HG02981 (cell line): ENCODE results near the gene NPBWR2.

Experiments
- ATAC-seq: cut with Tn5 transposase; IDR thresholded peaks from one replicate; pipeline ENCODE4 v1.9.1; 2021; ENCODE audit warnings: mild to moderate bottlenecking, moderate library complexity; ENCODE audit not compliant: unreplicated experiment

Gene NPBWR2

DNA sequence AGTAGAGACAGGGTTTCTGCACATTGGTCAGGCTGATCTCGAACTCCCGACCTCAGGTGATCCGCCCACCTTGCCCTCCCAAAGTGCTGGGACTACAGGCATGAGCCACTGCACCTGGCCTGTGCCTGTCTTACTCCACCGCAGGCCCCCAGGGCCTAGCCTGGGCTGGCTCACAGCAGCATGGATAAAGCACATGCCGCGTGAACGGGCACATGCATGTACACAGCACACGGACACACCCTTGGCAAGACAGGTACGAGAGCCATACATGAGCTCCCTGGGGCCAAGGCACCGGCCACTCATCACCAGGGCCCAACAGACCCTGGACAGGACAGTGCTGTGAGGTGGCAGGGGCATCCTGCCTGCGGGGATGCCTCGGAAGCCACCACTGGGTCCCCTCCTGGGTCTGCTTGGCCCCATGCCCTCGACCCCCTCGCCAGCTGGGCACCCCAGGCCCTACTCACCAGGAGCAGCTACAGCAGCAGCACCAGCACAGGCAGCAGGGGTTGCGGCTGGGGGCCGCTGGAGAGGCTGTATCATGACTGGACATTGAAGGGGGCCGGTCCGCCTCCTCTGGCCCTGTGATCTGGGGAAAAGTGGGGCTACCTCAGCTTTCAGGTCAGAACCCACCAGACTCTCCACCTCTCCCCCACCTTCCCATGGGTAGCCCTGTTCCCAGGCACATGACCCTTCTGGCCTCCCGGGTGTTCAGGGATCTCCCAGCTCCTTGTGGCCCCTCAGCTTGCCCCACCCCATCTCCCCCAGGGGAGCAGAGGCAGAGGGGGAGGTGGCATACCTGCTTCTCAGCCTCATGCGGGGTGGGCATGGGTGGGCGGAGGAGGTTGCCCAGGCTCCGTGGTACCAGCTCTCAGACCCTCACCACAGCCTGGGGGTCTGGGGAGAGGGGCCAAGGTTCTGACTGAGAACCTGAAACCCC, 31.0 kb downstream of the NPBWR2 start:
- ATAC-seq = no peak

DNA sequence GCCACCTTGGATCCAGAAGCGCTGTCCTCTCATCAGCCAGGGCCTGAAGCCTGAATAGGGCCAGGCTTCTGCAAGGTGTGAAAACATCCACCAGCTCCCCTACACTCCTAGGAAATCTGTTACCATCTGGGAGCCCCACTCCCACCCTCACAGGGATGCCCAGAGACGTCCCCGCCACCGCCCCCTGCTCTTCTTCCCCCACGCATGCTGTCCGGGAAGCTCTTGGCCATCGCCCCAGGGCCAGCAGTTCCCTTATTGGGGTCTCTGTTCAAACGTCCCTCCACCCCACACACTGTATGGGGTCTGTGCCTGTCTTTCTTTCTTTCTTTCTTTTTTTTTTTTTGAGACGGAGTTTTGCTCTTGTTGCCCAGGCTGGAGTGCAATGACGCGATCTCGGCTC, 31.8 kb downstream of the NPBWR2 start:
- ATAC-seq = no peak

DNA sequence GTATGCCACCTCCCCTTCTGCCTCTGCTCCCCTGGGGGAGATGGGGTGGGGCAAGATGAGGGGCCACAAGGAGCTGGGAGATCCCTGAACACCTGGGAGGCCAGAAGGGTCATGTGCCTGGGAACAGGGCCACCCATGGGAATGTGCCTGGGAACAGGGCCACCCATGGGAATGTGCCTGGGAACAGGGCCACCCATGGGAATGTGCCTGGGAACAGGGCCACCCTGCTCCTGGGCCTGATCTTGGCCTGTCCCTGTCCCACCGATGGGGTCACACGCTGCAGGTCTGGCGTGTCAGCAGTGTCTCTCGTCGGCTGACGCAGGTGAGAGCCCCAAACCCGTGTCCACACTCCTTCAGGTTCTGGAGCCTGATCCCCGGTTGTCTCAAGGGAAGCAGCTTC, 32.4 kb downstream of the NPBWR2 start:
- no peak for ATAC-seq

DNA sequence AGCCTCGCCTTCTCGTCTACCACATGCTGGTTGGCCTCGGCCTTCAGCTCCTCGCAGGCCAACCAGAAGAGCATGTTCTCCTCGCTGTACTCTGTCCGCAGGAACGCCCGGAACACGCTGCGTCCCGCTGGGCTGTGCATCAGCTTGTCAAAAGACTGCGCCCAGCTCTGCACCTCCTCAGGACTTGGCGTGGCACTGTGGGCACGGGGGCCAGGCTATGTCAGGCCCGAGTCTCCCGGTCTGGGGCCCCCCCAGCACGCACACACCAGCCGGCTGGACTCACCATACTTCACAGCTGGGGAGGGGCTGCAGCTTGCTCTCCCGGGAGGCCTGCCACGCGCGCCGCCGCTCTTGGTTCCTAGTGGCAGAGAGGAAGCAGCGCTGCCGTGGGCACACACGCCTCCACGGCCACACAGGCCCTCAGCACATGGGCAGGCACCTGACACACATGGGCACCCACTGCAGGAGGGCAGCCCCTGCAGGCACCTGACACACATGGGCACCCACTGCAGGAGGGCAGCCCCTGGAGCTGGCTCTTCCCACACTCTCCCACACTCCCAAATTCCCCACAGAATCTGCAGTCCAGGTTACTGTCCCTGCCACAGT, 33.1 kb downstream of the NPBWR2 start:
- no peak for ATAC-seq

DNA sequence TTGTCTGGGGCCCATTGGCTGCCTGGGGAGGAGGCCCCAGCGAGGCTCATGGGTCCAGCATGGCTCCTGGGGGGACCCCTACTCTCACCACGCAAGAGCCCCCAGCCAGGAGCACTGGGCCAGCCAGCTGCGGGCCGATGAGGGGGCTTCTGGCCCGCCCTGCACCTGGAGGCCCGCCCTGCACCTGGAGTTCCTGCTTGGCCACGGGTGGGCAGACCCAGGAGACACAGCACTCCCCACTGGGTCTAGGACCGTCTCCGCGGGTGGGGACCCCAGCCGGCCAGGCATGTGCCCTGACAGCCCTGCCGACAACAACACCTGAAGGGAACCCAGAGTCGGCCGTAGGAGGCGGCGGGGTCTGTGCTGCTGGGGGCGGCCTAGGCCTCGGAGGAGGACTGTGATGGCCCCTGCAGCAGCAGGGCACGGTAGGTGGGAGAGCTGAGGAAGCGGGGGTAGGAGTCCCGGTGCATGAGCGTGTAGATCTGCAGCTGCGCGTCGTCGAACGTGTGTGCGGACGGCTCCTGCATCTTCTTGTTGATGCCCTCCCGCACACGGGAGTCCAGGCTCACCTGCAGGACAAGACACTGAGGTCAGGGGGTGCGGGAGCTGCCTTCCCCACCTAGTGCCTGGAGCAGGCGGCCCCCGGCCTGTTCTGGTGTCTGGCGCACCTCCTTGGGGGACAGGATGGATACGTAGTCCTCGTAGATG, 33.7 kb downstream of the NPBWR2 start:
- ATAC-seq = no peak

DNA sequence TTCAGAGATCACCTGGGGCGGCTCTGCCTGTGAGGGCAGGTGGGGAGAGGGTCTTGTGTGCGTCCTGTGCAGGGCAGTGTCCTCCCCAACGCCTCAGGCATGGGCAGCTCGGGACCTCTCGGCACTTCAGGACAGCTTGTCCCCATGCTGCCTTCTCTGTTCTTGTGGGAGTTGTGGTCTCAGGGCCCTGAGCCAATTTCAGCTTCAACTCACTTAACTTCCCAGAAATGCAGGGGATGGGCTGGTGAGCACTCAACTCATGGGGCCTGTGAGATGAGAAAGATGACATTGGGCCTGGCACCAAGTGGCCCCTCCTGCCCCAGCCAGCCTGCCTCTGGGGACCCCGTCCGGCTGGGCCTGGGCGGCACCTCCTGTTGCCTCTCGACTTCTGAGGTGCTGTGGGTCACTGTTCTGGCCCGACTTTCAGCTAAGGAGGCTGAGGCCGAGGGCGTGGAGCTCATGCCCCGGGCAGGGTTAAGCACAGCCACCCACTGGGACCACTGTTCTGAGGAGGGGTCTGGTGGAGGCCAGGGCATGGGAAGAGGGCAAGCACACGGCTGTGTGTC, 34.8 kb downstream of the NPBWR2 start:
- ATAC-seq = no peak

DNA sequence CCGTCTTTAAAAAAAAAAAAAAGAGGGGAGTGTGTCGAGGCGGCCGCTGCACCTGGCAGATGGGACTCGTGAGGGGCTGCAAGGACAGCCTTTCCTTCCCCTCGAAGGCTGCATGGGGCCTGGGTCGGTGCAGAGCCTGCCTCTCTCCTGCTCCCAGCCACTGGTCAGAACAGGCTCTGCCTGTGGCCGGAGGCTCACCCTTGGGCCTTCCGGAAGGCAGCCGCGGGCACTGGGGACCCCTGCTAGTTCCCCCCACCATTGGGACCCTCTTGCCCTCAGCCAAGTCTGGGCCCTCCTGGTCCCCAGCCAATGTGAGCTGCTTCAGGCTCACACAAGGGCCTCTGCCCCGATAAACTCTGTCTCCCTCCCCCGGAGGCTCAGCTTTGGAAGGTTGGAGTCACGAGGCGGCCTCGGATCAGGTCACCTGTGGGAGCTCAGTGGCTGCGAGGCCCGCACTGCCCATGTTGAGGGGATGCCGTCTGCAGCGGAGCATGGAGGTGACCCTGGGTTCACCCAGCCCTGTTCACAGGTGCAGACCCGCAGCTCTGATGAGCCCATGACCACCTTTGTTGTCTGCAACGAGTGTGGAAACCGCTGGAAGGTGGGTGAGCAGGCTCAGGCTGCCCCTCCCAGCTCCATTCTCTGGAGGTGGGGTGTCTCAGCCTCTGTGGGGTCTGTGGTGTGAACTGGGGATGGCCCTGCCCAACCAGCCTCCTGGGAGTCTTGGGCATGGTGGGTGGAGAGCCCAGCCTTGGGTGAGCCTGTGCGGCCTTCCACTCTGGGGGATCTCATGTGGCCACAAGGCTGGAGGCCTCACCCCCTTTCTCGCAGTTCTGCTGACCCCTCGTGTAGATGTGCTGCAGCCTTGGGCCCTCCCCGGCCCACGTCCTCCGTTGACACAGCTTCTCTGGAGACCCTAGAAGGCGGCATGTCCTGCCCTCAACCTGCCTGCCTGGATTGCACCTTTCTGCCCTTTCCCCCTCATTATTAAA, 35.7 kb downstream of the NPBWR2 start:
- no peak for ATAC-seq

DNA sequence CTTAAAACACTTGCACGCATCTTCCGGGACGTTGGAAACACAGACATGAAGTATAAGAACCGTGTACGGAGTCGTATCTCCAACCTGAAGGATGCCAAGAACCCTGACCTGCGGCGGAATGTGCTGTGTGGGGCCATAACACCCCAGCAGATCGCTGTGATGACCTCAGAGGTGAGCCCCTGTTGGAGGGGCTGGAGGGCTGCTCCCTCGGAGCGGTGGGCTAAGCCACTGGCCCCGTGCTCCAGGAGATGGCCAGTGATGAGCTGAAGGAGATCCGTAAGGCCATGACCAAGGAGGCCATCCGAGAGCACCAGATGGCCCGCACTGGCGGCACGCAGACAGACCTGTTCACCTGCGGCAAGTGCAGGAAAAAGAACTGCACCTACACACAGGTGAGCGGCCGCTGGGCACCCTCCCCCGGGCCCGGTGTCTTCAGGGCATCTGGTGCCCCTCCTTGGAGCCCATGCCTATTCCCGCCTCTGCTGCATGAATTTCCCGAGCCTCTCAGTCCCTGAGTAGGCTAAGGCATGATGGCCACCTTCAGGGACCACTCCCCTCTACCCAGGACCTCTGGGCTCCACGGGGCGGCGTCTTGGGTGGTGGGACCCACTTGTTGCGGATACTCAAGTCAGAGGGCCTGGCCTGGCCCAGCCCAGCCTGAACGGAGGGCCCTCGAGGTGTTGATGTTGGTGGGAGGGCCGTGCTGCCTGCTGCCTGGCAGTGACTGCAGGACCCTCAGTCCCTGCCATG, 36.9 kb downstream of the NPBWR2 start:
- ATAC-seq = no peak

DNA sequence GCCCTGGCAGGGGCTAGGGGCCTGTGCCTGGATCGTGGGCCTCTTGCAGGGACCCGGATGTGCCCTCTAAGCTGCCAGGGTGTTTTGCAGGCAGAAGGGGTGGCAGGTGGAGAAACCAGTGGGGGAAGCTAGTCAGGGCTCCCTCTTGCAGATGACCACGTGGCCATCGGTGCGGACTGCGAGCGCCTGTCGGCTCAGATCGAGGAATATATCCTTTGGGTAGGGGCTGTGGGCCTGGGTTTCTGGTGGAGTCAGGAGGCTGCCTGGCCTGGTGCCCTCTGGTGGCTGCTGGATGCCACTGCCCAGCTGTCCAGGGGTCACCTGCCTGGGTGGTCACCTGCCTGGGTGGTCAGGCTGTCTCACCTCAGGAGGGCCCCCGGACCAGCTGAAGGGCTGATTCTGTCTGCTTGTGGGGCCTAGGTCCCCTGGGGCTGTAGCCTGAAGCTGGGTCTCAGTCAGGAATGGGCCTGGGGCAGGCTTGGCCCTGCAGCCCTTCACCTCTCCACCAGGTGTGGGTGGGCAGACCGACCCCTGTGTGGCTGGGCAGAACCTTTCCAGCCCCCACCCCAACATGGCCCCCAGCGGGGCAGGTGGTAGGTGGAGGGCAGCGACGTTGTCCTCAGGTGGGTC, 37.6 kb downstream of the NPBWR2 start:
- ATAC-seq = no peak

DNA sequence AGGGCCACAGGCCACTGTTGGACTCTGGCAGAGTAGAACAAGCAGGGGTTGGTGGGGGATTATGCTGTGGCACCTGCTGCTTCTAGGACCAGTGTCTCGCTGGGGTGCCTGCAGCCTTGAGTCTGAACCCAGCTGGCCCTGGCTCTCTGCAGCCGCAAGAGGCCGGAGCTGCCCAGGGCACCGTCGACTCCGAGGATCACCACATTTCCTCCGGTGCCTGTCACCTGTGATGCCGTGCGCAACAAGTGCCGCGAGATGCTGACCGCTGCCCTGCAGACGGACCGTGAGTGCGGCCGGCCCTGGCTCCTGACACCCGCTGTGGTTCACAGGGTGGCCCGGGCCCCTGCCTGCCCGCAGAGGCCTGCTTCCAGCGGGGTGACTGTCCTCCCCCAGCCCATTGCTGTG, 38.2 kb downstream of the NPBWR2 start:
- no peak for ATAC-seq

DNA sequence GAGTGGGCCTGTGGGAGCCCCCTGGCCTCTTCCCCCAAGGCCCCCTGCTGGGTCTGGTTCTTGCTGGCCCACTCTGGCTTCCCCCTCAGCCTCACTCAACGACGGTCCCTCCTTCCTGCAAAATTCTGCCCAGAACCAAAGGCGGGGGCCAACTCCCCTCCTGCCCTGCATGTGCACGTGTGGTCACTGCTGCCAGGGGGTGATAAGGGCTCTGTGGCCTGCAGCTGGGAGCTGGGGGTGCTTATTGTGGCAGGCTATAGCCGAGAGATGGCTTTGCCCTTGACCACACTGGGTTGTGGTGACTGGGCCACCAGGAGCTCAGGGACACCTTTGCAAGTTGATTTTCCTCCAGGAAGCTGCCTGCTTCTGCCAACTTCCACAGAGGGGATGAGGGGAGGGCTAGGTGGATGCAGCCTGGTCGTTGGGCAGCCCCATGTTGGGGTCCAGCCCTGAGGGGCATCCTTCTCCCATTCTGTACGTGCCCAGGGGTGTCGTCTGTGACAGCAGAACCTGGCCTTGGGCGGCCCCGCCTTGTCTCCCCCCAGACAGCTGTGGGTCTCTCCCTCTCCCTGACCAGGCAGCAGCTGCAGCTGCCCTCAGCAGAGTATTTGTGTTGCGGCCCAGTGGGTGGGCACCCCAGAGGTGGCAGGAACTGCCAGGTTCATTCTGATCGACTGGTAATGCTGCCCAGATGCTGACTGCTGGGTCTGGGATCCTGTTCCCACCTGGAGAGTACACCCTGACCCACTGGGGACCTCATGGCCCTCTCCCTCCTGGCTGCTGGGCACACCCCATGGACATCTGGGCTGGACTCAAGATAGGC, 38.8 kb downstream of the NPBWR2 start:
- no peak for ATAC-seq

DNA sequence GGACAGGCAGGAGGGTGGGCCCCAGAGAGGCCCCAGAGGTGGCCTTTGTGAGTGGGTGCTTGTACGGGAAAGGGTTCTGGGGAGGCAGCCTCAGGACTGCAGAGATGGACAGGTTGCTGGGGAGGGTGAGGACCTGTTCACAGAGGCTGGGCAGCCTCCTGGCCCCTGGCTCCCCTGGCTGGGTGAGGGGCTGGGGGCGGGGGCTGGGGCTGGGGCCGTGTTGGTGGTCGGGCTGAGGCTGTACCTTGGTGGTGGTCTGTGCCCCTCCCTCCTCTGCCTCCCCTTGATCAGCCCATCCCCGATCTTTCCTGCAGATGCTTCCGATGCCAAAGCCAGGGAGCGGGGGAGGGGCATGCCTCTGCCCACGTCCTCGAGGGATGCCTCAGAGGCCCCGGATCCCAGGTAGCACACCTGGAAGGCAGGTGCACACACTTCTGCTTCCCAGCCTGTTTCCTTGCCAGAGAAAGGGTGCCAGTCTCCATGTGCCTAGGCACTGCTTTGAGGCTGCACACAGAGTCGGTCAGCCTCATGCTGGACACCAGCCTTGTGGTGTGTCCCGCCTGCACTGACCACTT, 39.5 kb downstream of the NPBWR2 start:
- no peak for ATAC-seq

DNA sequence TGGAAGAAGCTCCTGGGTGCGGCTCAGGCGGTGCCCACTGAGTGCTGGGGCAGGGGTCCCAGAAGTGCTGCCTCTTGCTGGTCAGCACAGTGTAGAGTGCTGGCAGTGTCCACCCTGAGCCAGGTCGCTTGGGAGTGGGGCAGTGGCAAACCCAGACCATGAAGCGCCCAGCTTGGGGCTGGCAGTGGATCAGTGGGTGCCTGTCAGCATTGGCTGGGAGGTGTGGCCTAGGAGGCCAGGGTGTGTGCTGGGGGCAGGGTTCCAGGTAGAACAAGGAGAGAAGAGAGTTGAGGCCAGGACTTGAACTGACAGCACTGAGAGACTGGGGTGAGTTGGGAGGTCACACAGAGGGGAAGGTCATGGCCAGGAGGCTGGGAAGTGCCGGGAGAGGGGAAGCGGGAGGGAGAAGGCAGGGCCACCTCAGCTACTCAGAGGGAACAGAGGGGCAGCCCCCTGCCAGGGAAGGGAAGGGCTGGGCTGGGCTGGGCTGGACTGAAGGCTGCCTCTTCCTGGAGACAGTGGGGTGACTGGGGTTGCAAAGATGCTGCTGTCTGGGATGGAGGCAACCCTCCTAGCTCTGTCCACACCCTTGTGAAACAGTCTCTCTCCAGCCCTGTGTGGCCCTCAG, 40.2 kb downstream of the NPBWR2 start:
- no peak for ATAC-seq

DNA sequence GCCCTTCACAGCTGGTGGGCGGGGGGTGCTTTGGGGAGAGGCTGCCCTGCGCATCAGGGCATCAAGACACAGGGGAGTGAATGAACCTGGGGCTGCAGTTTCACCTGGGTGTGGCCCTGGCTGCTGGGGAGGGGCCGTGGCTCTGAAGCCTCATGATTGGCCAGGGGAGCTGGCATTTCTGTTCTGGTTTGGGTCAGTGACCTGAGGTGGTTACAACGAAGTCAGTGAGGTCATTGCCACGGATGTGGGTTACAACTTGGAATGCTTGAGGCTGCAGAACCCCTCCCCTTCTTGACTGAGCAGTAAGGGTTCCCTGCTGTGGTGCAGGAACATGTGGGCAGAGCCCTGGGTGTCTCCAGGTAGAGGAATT, 41.4 kb downstream of the NPBWR2 start:
- peak; percentile 40 for ATAC-seq

DNA sequence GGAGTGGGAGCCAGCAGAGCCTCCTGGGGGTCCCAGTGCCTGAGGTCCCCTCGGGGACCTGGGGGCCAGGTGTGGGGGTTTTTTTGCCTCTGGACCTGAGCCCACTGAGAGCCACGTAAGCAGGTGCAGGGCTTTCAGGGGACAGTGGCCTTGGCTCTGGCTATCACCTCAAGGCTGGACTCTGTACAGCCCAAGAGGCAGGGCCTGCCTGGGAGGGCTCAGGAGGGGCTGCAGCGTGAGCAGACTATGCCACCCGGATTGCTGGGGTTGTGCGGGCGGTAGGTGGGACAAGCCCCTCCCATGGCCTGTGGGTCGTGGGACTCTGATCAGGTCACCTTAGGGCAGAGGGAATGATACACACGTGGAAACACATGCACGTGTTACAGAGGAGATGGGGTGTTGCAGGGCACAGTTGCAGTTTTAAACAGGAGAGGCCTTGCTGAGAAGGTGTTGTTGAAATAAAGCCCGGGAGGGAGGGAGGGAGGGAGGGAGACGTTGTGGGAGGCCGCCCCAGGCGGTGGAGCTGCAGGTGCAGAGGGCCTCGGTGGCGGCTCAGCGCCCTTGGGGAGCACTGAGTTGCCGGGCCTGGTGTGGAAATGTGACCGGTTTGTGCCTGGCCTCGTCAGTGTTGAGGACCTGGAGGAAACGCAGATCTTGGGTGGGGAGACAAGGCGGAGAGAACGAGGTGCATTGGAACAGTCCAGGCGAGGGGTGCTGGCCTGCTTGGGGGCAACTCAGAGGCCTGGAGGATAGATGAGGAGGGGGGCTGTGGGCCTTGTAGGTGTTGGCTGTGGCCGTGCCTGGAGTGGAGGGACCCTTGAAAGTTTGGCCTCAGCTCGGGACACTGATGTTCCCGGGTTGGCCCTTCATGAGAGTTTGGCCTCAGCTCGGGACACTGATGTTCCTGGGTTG, 42.0 kb downstream of the NPBWR2 start:
- no peak for ATAC-seq

DNA sequence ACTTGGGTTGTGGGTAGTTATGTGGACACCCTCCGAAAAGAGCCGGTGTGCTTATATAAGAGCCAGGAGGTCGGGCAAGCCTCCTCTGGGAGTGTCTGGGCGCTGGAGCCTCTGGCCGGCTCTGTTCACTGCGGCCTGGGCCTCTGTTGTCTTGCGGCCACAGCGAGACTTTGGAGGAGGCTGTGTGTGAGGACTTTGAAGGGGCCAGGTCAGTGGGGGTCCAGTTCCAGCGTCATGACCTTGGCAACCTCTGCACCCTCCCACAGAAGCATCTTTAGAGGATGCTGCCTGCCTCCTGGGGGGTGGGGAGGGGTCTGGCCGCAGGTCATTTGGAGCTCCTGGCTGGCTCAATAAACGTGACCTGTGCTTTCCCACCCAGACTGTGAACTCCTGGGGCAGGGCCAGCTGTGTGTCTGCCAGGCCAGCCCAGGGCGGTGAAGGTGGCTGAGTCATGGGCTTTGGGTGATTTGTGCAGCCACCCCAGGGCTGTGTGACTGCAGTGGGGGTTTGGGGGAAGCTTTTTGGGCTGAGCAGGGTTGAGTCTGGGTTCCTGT, 43.1 kb downstream of the NPBWR2 start:
- no peak for ATAC-seq
